Measurements from ENCODE around the gene USP3. TPM values are rescaled to one million over a fixed set of nuclear protein-coding genes. Genes with fewer than 3 reads are reported as not detected.

USP3 gene
- total and polyA plus RNA-seq, 2 donors (not counting 3 experiments of a cell fraction or from before 2014, with no cell fraction given) = 18.8 to 52.4 TPM

DNA sequence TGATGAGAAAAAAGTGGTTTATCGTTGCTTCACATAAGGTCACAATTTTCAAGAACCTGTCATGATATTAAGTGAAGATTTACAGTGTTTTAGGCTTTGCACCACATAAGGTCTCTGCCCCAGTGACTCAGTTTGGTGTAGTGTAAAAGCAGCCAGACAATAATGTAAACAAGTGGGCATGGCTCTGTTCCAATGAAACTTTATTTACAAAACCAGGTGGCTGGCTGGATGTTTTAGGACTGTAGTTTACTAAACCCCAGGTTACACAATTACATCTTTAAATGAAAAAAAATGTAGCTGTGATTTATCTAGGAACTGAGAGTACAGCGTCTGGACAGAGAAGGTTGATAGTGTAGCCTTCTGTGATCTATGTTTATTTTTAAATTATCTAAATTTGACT, 83.1 kb downstream of the USP3 start:
- no peak overlapping the region for H3K4me3 ChIP-seq (replicated peaks in 1 of 3; ENCODE audit: insufficient read depth in 1 of 3, low read depth in 1 of 3, low read length in 3 of 3)
- no peak overlapping the region for H3K27ac ChIP-seq (ENCODE audit: insufficient read depth, low read depth, low read length)
- H3K9ac ChIP-seq (replicated peaks; ENCODE audit: extremely low read depth, insufficient read depth, low read length) = no peak overlapping the region
- no peaks in the 10 kb centered on the region for H3K9me3 ChIP-seq (replicated peaks; ENCODE audit: control insufficient read depth, insufficient read depth, low read length)
- ChIA-PET CTCF (interaction anchor here (0.7 kb wide), 2 partner anchors 9 to 13 kb away, joined by 3 to 4 read pairs; no protein-coding TSS in a partner anchor), POLR2A (no interaction called here)
- dilution Hi-C loops (cut with MboI; ENCODE audit: extremely low pct_ligation_motif_present, low sequenced_read_pairs) = no loop called here
- no peaks in the 10 kb centered on the region for H3K27me3 ChIP-seq (ENCODE audit: control insufficient read depth in 2 of 2, insufficient read depth in 2 of 2, low read length in 2 of 2)
- no peaks in the 10 kb centered on the region for H3K4me1 ChIP-seq (ENCODE audit: control insufficient read depth, extremely low read depth, insufficient read depth, low read length)
- TF ChIP-seq POLR2A (IDR thresholded peaks at IDR 0.05; ENCODE audit: low read depth, low read length) (no peak), JUN (IDR thresholded peaks at IDR 0.05; ENCODE audit: borderline replicate concordance, insufficient read depth, insufficient read length, low read depth) (no peak), MYC (IDR thresholded peaks at IDR 0.05; ENCODE audit: low read depth, low read length) (no peak), FOS (IDR thresholded peaks at IDR 0.05; ENCODE audit: borderline replicate concordance, insufficient read depth, low read length) (no peak), EZH2 (IDR thresholded peaks at IDR 0.05; ENCODE audit: borderline replicate concordance, low read depth, low read length, severe bottlenecking) (no peak), POLR2AphosphoS5 (IDR thresholded peaks at IDR 0.05; ENCODE audit: insufficient read depth, low read depth, low read length) (no peak), GATA2 (IDR thresholded peaks at IDR 0.05; ENCODE audit: insufficient read depth, insufficient read length, low read depth, low read length) (no peak)
- TF ChIP-seq, protein P1, sequence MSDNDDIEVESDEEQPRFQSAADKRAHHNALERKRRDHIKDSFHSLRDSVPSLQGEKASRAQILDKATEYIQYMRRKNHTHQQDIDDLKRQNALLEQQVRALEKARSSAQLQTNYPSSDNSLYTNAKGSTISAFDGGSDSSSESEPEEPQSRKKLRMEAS (IDR thresholded peaks at IDR 0.05; ENCODE audit: insufficient read depth, insufficient read length) = no peak
- no peaks in the 10 kb centered on the region for H4K20me1 ChIP-seq (replicated peaks; ENCODE audit: control insufficient read depth, extremely low read depth, insufficient read depth, low read length)
- no peaks in the 10 kb centered on the region for H3K9me1 ChIP-seq (replicated peaks; ENCODE audit: control insufficient read depth, extremely low read depth, insufficient read depth, low read length)
- DNase-seq (ENCODE audit: low read depth, low spot score) = peak; percentile 36
- BruUV-seq (replicated peaks) = no TSS peak
- intact Hi-C loops (cut with micrococcal nuclease) = no loop called here
- no peak overlapping the region for H2AFZ ChIP-seq (ENCODE audit: low read depth, low read length)
- no peak overlapping the region for H3K4me2 ChIP-seq (ENCODE audit: insufficient read depth, low read length)
- H3K79me2 ChIP-seq (ENCODE audit: control insufficient read depth, insufficient read depth, low read length) = peaks cover 2% of the 10 kb centered on the region
- FAIRE-seq = peak; percentile 8
- H3K36me3 ChIP-seq (ENCODE audit: control insufficient read depth in 2 of 2, extremely low read depth in 1 of 2, insufficient read depth in 2 of 2, low read length in 2 of 2) = peaks cover 11 to 15% of the 10 kb centered on the region in 2 experiments

DNA sequence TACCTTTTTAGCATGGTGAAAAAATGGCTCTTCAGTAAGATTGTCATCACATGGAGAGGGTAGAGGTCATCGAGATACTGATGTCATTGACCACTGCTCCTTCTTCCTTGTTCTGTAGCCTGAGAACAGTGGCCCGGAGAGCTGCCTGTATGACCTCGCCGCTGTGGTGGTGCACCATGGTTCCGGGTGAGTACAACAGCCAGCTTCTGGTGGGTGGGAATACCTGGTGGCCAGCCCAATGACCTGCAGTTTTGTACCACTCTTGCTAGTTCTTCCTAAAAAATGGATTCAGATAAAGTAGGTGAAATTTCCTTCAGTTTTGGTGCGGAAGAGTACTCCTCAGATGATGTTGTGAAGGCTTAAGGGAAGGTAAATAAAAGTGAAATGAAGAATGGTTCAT, 84.4 kb downstream of the USP3 start:
- ChIA-PET POLR2A (no interaction called here), CTCF (interaction anchor here (1.1 to 1.3 kb wide), 2 partner anchors 10 to 122 kb away, joined by 4 to 5 read pairs; no protein-coding TSS in a partner anchor)
- dilution Hi-C loops (cut with MboI; ENCODE audit: extremely low pct_ligation_motif_present, low sequenced_read_pairs) (no loop called here), intact Hi-C loops (cut with micrococcal nuclease) (no loop called here)
- Histone ChIP-seq H3K79me2 (ENCODE audit: control insufficient read depth, insufficient read depth, low read length) (peaks cover 2% of the 10 kb centered on the region), H3K27me3 (ENCODE audit: control insufficient read depth in 2 of 2, insufficient read depth in 2 of 2, low read length in 2 of 2) (no peaks in the 10 kb centered on the region), H3K27ac (ENCODE audit: insufficient read depth, low read depth, low read length) (no peak overlapping the region), H3K9ac (replicated peaks; ENCODE audit: extremely low read depth, insufficient read depth, low read length) (no peak overlapping the region), H4K20me1 (replicated peaks; ENCODE audit: control insufficient read depth, extremely low read depth, insufficient read depth, low read length) (no peaks in the 10 kb centered on the region), H3K9me1 (replicated peaks; ENCODE audit: control insufficient read depth, extremely low read depth, insufficient read depth, low read length) (no peaks in the 10 kb centered on the region), H2AFZ (ENCODE audit: low read depth, low read length) (no peak overlapping the region), H3K36me3 (ENCODE audit: control insufficient read depth in 2 of 2, extremely low read depth in 1 of 2, insufficient read depth in 2 of 2, low read length in 2 of 2) (peaks cover 11 to 18% of the 10 kb centered on the region in 2 experiments), H3K9me3 (replicated peaks; ENCODE audit: control insufficient read depth, insufficient read depth, low read length) (no peaks in the 10 kb centered on the region), H3K4me1 (ENCODE audit: control insufficient read depth, extremely low read depth, insufficient read depth, low read length) (no peaks in the 10 kb centered on the region), H3K4me2 (ENCODE audit: insufficient read depth, low read length) (no peak overlapping the region), H3K4me3 (replicated peaks in 1 of 3; ENCODE audit: insufficient read depth in 1 of 3, low read depth in 1 of 3, low read length in 3 of 3) (no peak overlapping the region)
- FAIRE-seq (no peak), DNase-seq (ENCODE audit: low read depth, low spot score) (no peak)
- BruUV-seq (replicated peaks) = no TSS peak
- TF ChIP-seq MYC (IDR thresholded peaks at IDR 0.05; ENCODE audit: low read depth, low read length) (no peak), FOS (IDR thresholded peaks at IDR 0.05; ENCODE audit: borderline replicate concordance, insufficient read depth, low read length) (no peak), GATA2 (IDR thresholded peaks at IDR 0.05; ENCODE audit: insufficient read depth, insufficient read length, low read depth, low read length) (no peak), POLR2A (IDR thresholded peaks at IDR 0.05; ENCODE audit: low read depth, low read length) (no peak), POLR2AphosphoS5 (IDR thresholded peaks at IDR 0.05; ENCODE audit: insufficient read depth, low read depth, low read length) (no peak), CTCF (IDR thresholded peaks at IDR 0.05; ENCODE audit: extremely low read depth in 1 of 2, insufficient read depth in 1 of 2, low read depth in 1 of 2, low read length in 2 of 2) (no peak), EZH2 (IDR thresholded peaks at IDR 0.05; ENCODE audit: borderline replicate concordance, low read depth, low read length, severe bottlenecking) (no peak), JUN (IDR thresholded peaks at IDR 0.05; ENCODE audit: borderline replicate concordance, insufficient read depth, insufficient read length, low read depth) (no peak)
- TF ChIP-seq, protein P1 (IDR thresholded peaks at IDR 0.05; ENCODE audit: insufficient read depth, insufficient read length) = no peak

All from endothelial cell of umbilical vein (primary cell).